DND-41 (cell line): ENCODE measurements around the gene CYREN.

Experiments used
- ATAC-seq: fragments of 200-7000 bp; cut with Tn5 transposase; 3 replicates; pipeline ENCODE4 v1.9.1; 2021; ENCODE audit warnings: low read depth; ENCODE audit not compliant: insufficient read depth
- DNase-seq: peaks from one replicate; pipeline ENCODE4 v3.0.0-alpha.2; 2020
- H2AFZ ChIP-seq: 2 replicates; pipeline ENCODE4 v1.6.0; 2012; ENCODE audit warnings: low read depth, low read length
- H3K27ac ChIP-seq: 2 replicates; pipeline ENCODE4 v1.5.1; 2012; ENCODE audit warnings: low read length, inconsistent platforms
- H3K27me3 ChIP-seq: fragments of 200-600 bp; sonication (generic); 2 replicates; pipeline ENCODE4 v1.6.0; 2012; ENCODE audit warnings: low read length, mild to moderate bottlenecking, inconsistent platforms; ENCODE audit not compliant: insufficient read depth, poor library complexity
- H3K36me3 ChIP-seq: 2 replicates; pipeline ENCODE4 v1.5.1; 2012; ENCODE audit warnings: low read length, inconsistent platforms; ENCODE audit not compliant: insufficient read depth
- H3K4me1 ChIP-seq: 2 replicates; pipeline ENCODE4 v1.5.1; 2012; ENCODE audit warnings: mild to moderate bottlenecking, low read length; ENCODE audit not compliant: insufficient read depth
- H3K4me2 ChIP-seq: 2 replicates; pipeline ENCODE4 v1.6.0; 2012; ENCODE audit warnings: mild to moderate bottlenecking, moderate library complexity, low read length, inconsistent platforms; ENCODE audit not compliant: insufficient read depth
- H3K4me3 ChIP-seq, 2 experiments: fragments of 200-600 bp in 1 of 2; shearing (Covaris generic) in 1 of 2; 2 replicates each; pipeline ENCODE4 v1.5.1; 2012 to 2016; ENCODE audit warnings: inconsistent platforms in 2 of 2, low read length in 2 of 2, mild to moderate bottlenecking in 2 of 2, low read depth in 1 of 2, moderate library complexity in 1 of 2
- H3K79me2 ChIP-seq: 2 replicates; pipeline ENCODE4 v1.6.0; 2012; ENCODE audit warnings: low read length, inconsistent platforms; ENCODE audit not compliant: insufficient read depth
- H3K9ac ChIP-seq: 2 replicates; pipeline ENCODE4 v1.6.0; 2012; ENCODE audit warnings: low read depth, mild to moderate bottlenecking, inconsistent platforms, low read length, moderate library complexity
- H3K9me3 ChIP-seq: 2 replicates; pipeline ENCODE4 v1.5.1; 2012; ENCODE audit warnings: low read length, moderate library complexity, mild to moderate bottlenecking, inconsistent platforms; ENCODE audit not compliant: insufficient read depth, severe bottlenecking
- H4K20me1 ChIP-seq: 2 replicates; pipeline ENCODE4 v1.6.0; 2012; ENCODE audit warnings: low read length; ENCODE audit not compliant: insufficient read depth
- CTCF ChIP-seq: IDR thresholded peaks from 2 replicates; pipeline ENCODE4 v1.5.1; 2012; ENCODE audit warnings: borderline replicate concordance, low read length, moderate library complexity, mild to moderate bottlenecking; ENCODE audit not compliant: poor library complexity, severe bottlenecking; ENCODE audit errors: extremely low read depth
- EZH2 ChIP-seq: IDR thresholded peaks from 3 replicates; pipeline ENCODE4 v1.6.1; 2012; ENCODE audit warnings: borderline replicate concordance, low read depth, mild to moderate bottlenecking, moderate library complexity, low read length, inconsistent platforms; ENCODE audit not compliant: severe bottlenecking

Gene CYREN

GRCh38 chr7:135156290-135156689, 14.2 kb downstream of the CYREN start:
- Histone ChIP-seq H3K4me2 (no peak overlapping the region), H3K27ac (no peak overlapping the region), H3K9ac (no peak overlapping the region), H3K27me3 (no peaks in the 10 kb centered on the region), H3K79me2 (no peaks in the 10 kb centered on the region), H4K20me1 (no peaks in the 10 kb centered on the region), H3K4me1 (peaks cover 13% of the 10 kb centered on the region), H3K4me3 (no peak overlapping the region), H3K36me3 (peaks cover 11% of the 10 kb centered on the region; the same call in 1 of the 2 replicates), H3K9me3 (peaks cover 23% of the 10 kb centered on the region), H2AFZ (no peak overlapping the region)
- ATAC-seq (no peak), DNase-seq (no peak)
- TF ChIP-seq CTCF (no peak), EZH2 (no peak)

DNA sequence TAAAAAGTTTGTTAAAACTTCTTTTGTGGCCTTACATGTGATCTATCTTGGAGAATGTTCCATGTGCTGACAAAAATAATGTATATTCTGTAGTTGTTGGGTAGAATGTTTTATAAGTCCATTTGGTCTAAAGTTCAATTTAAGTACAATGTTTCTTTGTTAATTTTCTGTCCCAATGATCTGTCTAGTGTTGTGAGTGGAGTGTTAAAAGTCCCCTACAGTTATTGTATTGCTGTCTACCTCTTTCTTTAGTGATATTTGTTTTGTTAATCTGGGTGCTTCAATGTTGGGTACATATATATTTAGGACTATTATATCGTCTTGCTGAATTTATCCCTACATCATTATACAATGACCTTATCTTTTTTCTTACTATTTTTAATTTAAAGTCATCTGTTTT, 15.8 kb downstream of the CYREN start:
- DNase-seq (no peak), ATAC-seq (no peak)
- Histone ChIP-seq H3K4me3 (no peak overlapping the region), H3K27ac (no peak overlapping the region), H3K4me1 (no peaks in the 10 kb centered on the region), H3K27me3 (no peaks in the 10 kb centered on the region), H2AFZ (no peak overlapping the region), H3K36me3 (peaks cover 11% of the 10 kb centered on the region; the same call in 1 of the 2 replicates), H3K4me2 (no peak overlapping the region), H3K9ac (no peak overlapping the region), H4K20me1 (no peaks in the 10 kb centered on the region), H3K79me2 (no peaks in the 10 kb centered on the region), H3K9me3 (peaks cover 23% of the 10 kb centered on the region)
- TF ChIP-seq CTCF (no peak), EZH2 (no peak)

GRCh38 chr7:135152442-135152841, 18.1 kb downstream of the CYREN start:
- no peak overlapping the region for H2AFZ ChIP-seq
- ATAC-seq (no peak), DNase-seq (no peak)
- TF ChIP-seq CTCF (no peak), EZH2 (no peak)
- peaks cover 20% of the 10 kb centered on the region for H3K9me3 ChIP-seq
- no peaks in the 10 kb centered on the region for H4K20me1 ChIP-seq
- no peak overlapping the region for H3K4me2 ChIP-seq
- H3K27ac ChIP-seq: no peak overlapping the region
- H3K9ac ChIP-seq: no peak overlapping the region
- H3K79me2 ChIP-seq: no peaks in the 10 kb centered on the region
- H3K27me3 ChIP-seq: no peaks in the 10 kb centered on the region
- no peak overlapping the region for H3K4me3 ChIP-seq
- H3K4me1 ChIP-seq: peaks cover 22% of the 10 kb centered on the region
- H3K36me3 ChIP-seq: no peaks in the 10 kb centered on the region

DNA sequence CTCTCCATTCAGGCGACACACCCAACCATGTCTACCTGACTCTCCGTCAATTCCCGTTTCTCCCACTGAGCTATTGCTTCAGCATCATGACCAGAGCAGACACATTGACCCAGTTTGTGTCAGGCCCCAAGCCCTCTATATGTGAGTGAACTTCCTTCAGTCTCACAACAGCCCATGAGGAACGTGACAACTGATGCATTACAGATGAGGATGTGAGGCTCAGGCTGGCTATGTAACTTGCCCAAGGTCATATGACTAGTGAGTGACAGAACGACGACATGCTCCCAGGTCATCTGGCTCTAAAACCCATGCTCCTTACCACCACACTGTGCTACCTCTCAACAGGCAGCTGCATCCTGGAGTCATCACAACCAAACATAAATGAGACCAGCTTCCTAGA, 19.0 kb downstream of the CYREN start:
- DNase-seq (no peak), ATAC-seq (no peak)
- no peaks in the 10 kb centered on the region for H4K20me1 ChIP-seq
- H3K27me3 ChIP-seq: no peaks in the 10 kb centered on the region
- TF ChIP-seq EZH2: no peak
- TF ChIP-seq CTCF: no peak
- no peak overlapping the region for H3K4me3 ChIP-seq
- no peaks in the 10 kb centered on the region for H3K36me3 ChIP-seq
- no peak overlapping the region for H3K27ac ChIP-seq
- H2AFZ ChIP-seq: no peak overlapping the region
- H3K79me2 ChIP-seq: no peaks in the 10 kb centered on the region
- H3K9ac ChIP-seq: no peak overlapping the region
- H3K4me2 ChIP-seq: no peak overlapping the region
- peaks cover 11% of the 10 kb centered on the region for H3K9me3 ChIP-seq
- peaks cover 26% of the 10 kb centered on the region for H3K4me1 ChIP-seq
